NCI-H2081 treated with DMSO at 0.1 percent for 48 hours (cell line): ENCODE measurements around the gene C6orf15.
"Not testable (repeated sequence)": the region's sequence is repeated elsewhere in the genome, so short reads cannot be mapped to it uniquely, and the experiment has no call there.

ENCODE experiments used
- DNase-seq: peaks from one replicate; lab custom pipeline; 2025; lab: John Stamatoyannopoulos, UW

C6orf15 gene

GRCh38 chr6:31067891-31068668 lies 44.3 kb downstream of the C6orf15 start:
- DNase-seq: not testable (repeated sequence)

- DNase-seq: not testable (repeated sequence)
Observed at GRCh38 chr6:31067028-31067427, 45.3 kb downstream of the C6orf15 start.

- DNase-seq: no peak
Observed at GRCh38 chr6:31065556-31065955, 46.8 kb downstream of the C6orf15 start.

- DNase-seq: no peak
Observed at GRCh38 chr6:31063906-31064435, 48.4 kb downstream of the C6orf15 start.
